Fibroblast of skin of right quadriceps (primary cell): ENCODE results near the gene SPINK13.
"Not testable (repeated sequence)": the region's sequence is repeated elsewhere in the genome, so short reads cannot be mapped to it uniquely, and the experiment has no call there.

Experiments used
- DNase-seq: peaks from one replicate; pipeline ENCODE4 v3.0.0-alpha.2; 2013

The SPINK13 gene

DNA sequence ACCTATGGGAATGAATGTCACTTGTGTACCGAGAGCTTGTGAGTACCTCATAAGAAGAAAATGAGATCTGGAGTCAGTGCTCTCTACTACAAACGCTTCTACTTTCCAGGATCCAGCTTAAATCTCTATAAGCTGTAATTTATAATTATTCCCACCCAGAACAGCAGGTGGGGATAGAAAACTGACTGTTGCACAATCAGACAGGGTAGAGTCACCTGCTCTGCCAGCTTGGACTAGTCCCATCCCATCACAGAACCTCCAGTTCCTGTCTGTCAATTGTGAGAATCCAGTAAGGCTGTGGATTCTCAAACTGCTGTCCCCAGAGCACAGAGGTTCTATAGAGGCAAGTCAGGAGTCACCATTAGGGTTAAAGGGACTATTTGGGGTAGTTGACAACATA lies 45.6 kb downstream of the SPINK13 start:
- DNase-seq = no peak

DNA sequence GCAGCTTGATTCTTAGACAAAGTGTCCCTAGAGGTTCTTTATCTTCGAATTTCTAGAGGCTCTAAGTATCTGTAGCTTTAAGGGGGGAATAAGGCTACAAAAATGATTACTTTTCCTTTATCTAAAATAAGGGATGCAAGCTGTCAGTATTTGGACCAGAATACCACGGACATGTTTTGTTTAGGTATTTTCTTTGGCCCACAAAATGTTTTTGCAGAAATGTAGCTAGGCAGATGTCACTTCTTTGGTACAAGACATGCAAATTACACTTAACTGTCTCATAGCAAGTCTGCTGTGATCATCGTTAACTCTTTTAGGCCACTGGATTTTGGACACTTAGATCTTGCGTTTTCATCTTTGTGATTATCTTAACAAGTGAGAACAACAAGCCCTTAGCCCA lies 46.1 kb downstream of the SPINK13 start:
- DNase-seq = no peak

DNA sequence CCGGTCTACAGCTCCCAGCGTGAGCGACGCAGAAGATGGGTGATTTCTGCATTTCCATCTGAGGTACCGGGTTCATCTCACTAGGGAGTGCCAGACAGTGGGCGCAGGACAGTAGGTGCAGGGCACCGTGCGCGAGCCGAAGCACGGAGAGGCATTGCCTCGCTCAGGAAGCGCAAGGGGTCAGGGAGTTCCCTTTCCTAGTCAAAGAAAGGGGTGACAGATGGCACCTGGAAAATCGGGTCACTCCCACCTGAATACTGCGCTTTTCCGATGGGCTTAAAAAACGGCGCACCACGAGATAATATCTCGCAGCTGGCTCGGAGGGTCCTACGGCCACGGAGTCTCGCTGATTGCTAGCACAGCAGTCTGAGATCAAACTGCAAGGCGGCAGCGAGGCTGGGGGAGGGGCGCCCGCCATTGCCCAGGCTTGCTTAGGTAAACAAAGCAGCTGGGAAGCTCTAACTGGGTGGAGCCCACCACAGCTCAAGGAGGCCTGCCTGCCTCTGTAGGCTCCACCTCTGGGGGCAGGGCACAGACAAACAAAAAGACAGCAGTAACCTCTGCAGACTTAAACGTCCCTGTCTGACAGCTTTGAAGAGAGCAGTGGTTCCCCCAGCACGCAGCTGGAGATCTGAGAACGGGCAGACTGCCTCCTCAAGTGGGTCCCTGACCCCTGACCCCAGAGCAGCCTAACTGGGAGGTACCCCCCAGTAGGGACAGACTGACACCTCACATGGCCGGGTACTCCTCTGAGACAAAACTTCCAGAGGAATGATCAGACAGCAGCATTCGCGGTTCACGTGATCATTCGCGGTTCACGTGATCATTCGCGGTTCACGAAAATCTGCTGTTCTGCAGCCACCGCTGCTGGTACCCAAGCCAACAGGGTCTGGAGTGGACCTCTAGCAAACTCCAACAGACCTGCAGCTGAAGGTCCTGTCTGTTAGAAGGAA lies 51.7 kb downstream of the SPINK13 start:
- not testable (repeated sequence) for DNase-seq

GRCh38 chr5:148333262-148333849 lies 64.8 kb downstream of the SPINK13 start:
- DNase-seq = no peak

GRCh38 chr5:148335259-148335658 lies 66.7 kb downstream of the SPINK13 start, which contains the start of gene SPINK9:
SPINK9 (plus strand) TSS chr5:148335559; CDS start chr5:148335614, 55 bp downstream.
- DNase-seq = no peak
